HG02759 (cell line): ENCODE results near the gene TTC13.

Experiments used
- ATAC-seq: cut with Tn5 transposase; IDR thresholded peaks from one replicate; pipeline ENCODE4 v1.9.1; 2021; ENCODE audit warnings: mild to moderate bottlenecking, moderate library complexity; ENCODE audit not compliant: unreplicated experiment

Gene TTC13

GRCh38 chr1:230910755-230911117 is 67.9 kb downstream of the TTC13 start:
- ATAC-seq: no peak

- ATAC-seq: no peak
These were observed 68.5 kb downstream of the TTC13 start for GRCh38 chr1:230909974-230910754.

- no peak for ATAC-seq
These were observed 71.0 kb downstream of the TTC13 start for GRCh38 chr1:230907472-230908205.

- no peak for ATAC-seq
These were observed 72.4 kb downstream of the TTC13 start for GRCh38 chr1:230906226-230906625.

- no peak for ATAC-seq
These were observed 72.9 kb downstream of the TTC13 start for GRCh38 chr1:230905733-230906132.

- ATAC-seq: no peak
These were observed 76.2 kb downstream of the TTC13 start for GRCh38 chr1:230902349-230902923.

- ATAC-seq: no peak
These were observed 77.0 kb downstream of the TTC13 start for GRCh38 chr1:230901671-230902070.

- ATAC-seq: no peak
These were observed 77.7 kb downstream of the TTC13 start for GRCh38 chr1:230900984-230901383.

GRCh38 chr1:230899841-230900251 is 78.8 kb downstream of the TTC13 start:
- no peak for ATAC-seq

- ATAC-seq: no peak
These were observed 79.9 kb downstream of the TTC13 start for GRCh38 chr1:230898748-230899147.

GRCh38 chr1:230898144-230898543 is 80.5 kb downstream of the TTC13 start:
- ATAC-seq: no peak

GRCh38 chr1:230896779-230897178 is 81.9 kb downstream of the TTC13 start:
- ATAC-seq: no peak

- ATAC-seq: no peak
These were observed 83.2 kb downstream of the TTC13 start for GRCh38 chr1:230895452-230895851.

GRCh38 chr1:230894664-230895063 is 84.0 kb downstream of the TTC13 start:
- no peak for ATAC-seq

GRCh38 chr1:230894032-230894431 is 84.6 kb downstream of the TTC13 start:
- ATAC-seq: no peak

GRCh38 chr1:230892018-230892491 is 86.6 kb downstream of the TTC13 start:
- ATAC-seq: peak; percentile 60

GRCh38 chr1:230891413-230891812 is 87.2 kb downstream of the TTC13 start:
- ATAC-seq: no peak

GRCh38 chr1:230884646-230885045 is 94.0 kb downstream of the TTC13 start:
- no peak for ATAC-seq

- ATAC-seq: no peak
These were observed 94.7 kb downstream of the TTC13 start for GRCh38 chr1:230883967-230884366.

- no peak for ATAC-seq
These were observed 98.9 kb downstream of the TTC13 start for GRCh38 chr1:230879778-230880177.

- no peak for ATAC-seq
These were observed 100.1 kb downstream of the TTC13 start for GRCh38 chr1:230878591-230878990.
